ENCODE data around the gene FSD2.

DNA sequence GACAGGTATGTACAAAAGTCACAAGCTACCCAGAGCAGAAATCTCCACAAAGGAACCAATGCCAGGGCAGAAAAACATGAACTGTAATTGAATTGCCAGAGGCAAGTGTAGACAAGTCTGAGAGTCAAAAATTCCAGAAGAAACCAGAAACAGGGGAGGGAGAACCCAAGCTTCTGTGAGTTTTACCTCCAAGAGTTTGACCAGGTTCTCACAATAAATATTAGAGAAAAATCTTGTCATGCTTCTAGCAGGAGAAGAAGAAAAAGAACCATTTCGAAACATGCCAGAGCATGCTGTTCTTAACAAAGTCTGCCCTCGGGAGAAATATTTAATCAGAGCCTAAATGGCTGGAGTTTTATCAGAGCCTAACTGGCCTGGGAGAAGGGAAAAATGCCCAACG lies 63.7 kb downstream of the FSD2 start:
- TF ChIP-seq POLR2A (IDR thresholded peaks at IDR 0.05; ENCODE audit: low read depth, low read length) (no peak), MAFK (IDR thresholded peaks at IDR 0.05; ENCODE audit: low read depth, low read length) (no peak)
- TF ChIP-seq, protein P1, sequence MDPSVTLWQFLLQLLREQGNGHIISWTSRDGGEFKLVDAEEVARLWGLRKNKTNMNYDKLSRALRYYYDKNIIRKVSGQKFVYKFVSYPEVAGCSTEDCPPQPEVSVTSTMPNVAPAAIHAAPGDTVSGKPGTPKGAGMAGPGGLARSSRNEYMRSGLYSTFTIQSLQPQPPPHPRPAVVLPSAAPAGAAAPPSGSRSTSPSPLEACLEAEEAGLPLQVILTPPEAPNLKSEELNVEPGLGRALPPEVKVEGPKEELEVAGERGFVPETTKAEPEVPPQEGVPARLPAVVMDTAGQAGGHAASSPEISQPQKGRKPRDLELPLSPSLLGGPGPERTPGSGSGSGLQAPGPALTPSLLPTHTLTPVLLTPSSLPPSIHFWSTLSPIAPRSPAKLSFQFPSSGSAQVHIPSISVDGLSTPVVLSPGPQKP (IDR thresholded peaks at IDR 0.05; ENCODE audit: borderline replicate concordance, low read depth, low read length) = no peak
- TF ChIP-seq, protein P2, sequence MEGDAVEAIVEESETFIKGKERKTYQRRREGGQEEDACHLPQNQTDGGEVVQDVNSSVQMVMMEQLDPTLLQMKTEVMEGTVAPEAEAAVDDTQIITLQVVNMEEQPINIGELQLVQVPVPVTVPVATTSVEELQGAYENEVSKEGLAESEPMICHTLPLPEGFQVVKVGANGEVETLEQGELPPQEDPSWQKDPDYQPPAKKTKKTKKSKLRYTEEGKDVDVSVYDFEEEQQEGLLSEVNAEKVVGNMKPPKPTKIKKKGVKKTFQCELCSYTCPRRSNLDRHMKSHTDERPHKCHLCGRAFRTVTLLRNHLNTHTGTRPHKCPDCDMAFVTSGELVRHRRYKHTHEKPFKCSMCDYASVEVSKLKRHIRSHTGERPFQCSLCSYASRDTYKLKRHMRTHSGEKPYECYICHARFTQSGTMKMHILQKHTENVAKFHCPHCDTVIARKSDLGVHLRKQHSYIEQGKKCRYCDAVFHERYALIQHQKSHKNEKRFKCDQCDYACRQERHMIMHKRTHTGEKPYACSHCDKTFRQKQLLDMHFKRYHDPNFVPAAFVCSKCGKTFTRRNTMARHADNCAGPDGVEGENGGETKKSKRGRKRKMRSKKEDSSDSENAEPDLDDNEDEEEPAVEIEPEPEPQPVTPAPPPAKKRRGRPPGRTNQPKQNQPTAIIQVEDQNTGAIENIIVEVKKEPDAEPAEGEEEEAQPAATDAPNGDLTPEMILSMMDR (conservative IDR thresholded peaks at IDR 0.05; ENCODE audit: low read depth, low read length) = no peak

Data from IMR-90 (cell line).